GM19328 (cell line): Measurements from ENCODE around the gene SPAG8.
A peak's percentile ranks its signal among the peaks of the same experiment; 100 is the strongest.

Experiments
- ATAC-seq: cut with Tn5 transposase; IDR thresholded peaks from one replicate; pipeline ENCODE4 v1.9.1; 2021; ENCODE audit warnings: mild to moderate bottlenecking, moderate library complexity; ENCODE audit not compliant: unreplicated experiment

SPAG8 gene

GRCh38 chr9:35839926-35840325 lies 27.9 kb upstream of the SPAG8 start:
- ATAC-seq = no peak

- ATAC-seq = no peak
These were observed 24.5 kb upstream of the SPAG8 start for GRCh38 chr9:35836595-35836994.

DNA sequence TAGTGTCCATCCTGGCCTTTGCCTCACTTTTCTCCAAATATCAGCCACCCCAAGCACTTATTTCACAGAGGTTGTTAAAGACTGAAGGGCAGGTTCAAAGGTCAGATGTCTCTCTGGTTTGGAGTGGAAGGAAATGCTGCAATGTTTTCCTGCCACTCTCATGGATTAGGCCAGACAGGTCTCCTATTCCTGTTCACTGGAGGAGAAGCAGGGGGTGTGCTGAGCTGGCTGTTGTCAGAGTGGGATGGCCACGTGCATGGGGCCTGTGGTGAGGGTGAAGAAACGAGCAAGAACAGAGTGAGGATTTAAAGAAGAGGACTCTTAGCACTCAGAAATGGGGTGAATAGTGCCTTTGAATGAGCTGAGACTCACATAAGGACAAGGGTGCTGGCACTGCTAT lies 23.7 kb upstream of the SPAG8 start:
- ATAC-seq = no peak

DNA sequence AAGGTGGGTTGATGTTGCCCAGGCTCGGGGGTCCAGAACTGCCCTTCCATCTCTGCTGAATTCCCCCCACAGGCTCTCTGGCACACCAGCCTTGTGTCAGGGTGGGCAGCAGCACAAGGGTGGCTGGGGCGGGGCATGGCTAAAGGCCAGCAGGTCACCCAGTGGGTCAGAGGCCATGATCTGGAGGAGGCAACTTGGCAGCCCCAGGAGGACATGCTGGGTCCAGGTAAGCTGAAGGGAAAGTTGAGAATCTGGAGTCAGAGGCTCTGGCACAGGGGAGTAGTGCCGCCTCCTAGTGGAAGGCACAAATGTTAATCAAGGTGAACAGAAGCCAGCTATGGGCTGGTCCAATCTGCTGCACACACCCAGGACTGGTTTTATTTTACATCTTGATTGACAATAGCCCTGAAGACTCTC lies 23.2 kb upstream of the SPAG8 start:
- no peak for ATAC-seq

- no peak for ATAC-seq
These were observed 22.5 kb upstream of the SPAG8 start for GRCh38 chr9:35834260-35835215.

GRCh38 chr9:35832814-35833213 lies 20.8 kb upstream of the SPAG8 start:
- ATAC-seq = no peak

GRCh38 chr9:35831040-35831439 lies 19.0 kb upstream of the SPAG8 start:
- no peak for ATAC-seq

GRCh38 chr9:35829764-35830096 lies 17.7 kb upstream of the SPAG8 start:
- ATAC-seq = no peak

GRCh38 chr9:35829084-35829763 lies 17.2 kb upstream of the SPAG8 start, which contains the start of gene TMEM8B:
Gene TMEM8B (plus strand): TSS chr9:35829228. CDS start chr9:35829448, 220 bp downstream.
- ATAC-seq = peak; percentile 72

DNA sequence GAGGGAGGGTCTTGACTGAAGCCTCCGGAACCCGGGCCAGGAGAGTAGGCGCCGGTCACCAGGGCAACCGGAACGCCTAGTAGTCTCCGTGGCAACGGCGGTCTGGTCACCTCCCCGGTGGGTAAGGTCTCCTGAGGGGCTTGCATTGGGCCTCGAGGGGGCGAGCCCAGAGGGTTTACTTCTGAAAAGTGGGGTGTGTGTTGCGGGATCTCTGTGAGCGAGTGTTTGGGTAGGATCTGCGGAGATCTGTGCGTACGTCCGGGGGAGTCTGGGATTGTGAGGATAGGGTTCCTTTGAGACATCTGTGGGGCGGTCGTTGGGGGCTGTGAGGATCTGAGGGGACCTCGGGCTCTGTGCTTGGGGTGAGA lies 16.6 kb upstream of the SPAG8 start, which contains the start of gene FAM221B:
FAM221B (minus strand) TSS at position 17 of the 368 bp plus-strand sequence. CDS start 2,571 bp downstream, outside the sequence.
- ATAC-seq = no peak

DNA sequence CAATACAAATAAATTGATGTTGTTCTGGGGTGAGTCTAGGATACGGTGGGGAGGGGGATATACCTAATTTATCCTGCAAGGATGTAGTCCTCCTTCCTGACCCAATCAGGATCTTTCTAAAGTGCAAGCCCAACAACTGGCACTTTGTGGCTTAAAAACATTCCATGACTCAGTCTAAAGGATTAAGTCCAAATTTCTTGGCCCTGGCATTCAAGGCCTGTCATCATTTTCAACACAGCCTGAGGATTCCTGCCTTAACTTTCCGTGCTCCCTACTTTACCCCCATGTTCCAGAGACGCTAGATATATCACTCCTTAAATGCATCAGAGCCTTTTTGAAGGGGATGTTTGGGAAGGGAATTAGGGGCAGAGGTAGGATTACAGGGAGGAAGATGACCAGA lies 15.4 kb upstream of the SPAG8 start:
- ATAC-seq = no peak

DNA sequence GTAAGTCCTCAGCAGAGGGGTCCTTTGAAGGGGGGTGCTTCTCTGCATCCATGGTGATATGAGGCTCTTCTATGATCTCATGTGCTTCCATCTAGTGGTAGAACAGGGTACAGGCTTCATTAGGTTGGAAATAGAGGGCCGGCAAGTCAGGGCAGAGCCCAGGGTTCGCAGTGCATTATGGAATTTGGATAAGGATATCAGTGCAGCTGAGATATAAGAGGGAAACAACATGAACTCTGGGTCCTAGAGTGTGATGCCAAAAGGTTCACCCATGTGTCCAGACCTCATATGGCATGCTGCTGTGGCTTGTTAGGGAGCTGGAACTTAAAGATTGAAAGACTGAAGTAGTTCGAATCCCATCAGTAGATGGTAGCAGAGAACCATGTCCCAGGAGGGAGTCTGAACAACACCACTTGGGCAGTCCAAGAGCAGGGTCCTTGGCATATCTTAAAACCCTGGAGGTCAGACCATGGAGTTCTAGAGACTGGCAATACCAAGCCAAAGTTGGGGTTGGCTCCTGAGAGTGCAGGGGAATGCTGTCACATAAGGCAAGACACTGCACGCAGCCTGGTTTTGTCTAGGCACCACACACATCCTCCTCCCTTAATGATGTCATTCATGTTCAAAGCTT lies 14.1 kb upstream of the SPAG8 start:
- no peak for ATAC-seq

GRCh38 chr9:35822926-35823325 lies 10.9 kb upstream of the SPAG8 start:
- no peak for ATAC-seq

GRCh38 chr9:35820076-35820475 lies 8.0 kb upstream of the SPAG8 start:
- ATAC-seq = no peak

- ATAC-seq = no peak
These were observed 6.3 kb upstream of the SPAG8 start for GRCh38 chr9:35818341-35818740.

GRCh38 chr9:35816708-35817107 lies 4.6 kb upstream of the SPAG8 start:
- no peak for ATAC-seq

GRCh38 chr9:35814841-35815543 lies 2.9 kb upstream of the SPAG8 start, which contains the start of gene HINT2:
Gene HINT2 (minus strand): TSS chr9:35815042. CDS start chr9:35814979, 63 bp downstream.
- ATAC-seq = peak; percentile 74

GRCh38 chr9:35814106-35814840 lies 2.2 kb upstream of the SPAG8 start:
- peak; percentile 3 for ATAC-seq

DNA sequence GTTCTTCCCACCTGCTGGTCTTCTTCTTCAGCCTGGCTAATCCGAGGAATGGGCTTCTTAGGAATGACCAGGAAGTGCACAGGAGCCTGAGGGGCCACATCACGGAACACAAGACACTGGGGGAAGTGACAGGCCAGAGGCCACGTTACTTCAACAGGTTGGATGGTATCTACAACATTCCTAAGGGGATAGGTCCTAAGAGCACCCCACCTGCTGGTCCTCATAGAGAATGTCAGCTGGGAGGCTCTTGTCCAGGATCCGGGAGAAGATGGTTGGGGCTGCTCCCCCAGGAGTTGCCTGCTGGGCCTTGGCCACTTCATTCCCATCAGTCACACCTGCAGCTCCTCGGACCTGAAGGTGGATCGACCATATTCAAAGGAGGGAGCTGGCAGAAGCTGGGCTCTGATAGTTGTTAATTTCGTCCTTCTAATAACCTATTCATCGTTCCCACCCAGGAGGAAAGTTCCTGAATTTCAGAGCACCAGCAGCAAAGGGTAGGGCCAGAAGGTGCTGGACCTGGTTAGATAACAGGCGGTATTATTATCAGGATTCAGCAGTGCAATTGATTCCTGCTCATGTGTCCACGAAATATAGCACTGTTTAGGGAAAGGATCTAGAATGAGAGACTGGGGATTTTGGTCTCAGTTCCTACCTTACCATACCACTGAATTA lies 1.5 kb upstream of the SPAG8 start:
- no peak for ATAC-seq
